GDM1 (cell line): Measurements from ENCODE around the gene APBA3.
"Not testable (repeated sequence)": the region's sequence is repeated elsewhere in the genome, so short reads cannot be mapped to it uniquely, and the experiment has no call there.

Experiments
- DNase-seq: peaks from one replicate; lab custom pipeline; 2025; lab: John Stamatoyannopoulos, UW

APBA3 gene

GRCh38 chr19:3771000-3771905, 9.8 kb upstream of the APBA3 start:
- no peak for DNase-seq

- no peak for DNase-seq
Measured at GRCh38 chr19:3770136-3770999, 8.9 kb upstream of the APBA3 start.

- no peak for DNase-seq
Measured at GRCh38 chr19:3769494-3769893, 8.0 kb upstream of the APBA3 start.

DNA sequence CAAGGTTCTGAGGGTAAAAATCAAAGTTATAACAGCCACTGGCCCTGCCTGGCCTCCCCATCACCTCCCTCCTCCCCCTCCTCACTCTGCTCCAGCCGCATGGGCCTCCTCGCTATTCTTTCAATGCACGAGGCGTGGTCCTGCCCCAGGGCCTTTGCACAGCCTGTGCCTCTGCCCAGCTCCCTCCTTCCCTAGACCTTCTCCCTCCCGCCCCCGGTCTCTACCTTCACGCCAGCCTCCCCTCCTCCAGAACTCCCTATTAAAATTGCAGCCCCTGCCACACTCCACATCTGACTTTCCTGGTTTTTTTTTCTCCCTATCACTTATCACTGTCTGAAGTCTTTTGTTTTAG, 7.2 kb upstream of the APBA3 start:
- no peak for DNase-seq

DNA sequence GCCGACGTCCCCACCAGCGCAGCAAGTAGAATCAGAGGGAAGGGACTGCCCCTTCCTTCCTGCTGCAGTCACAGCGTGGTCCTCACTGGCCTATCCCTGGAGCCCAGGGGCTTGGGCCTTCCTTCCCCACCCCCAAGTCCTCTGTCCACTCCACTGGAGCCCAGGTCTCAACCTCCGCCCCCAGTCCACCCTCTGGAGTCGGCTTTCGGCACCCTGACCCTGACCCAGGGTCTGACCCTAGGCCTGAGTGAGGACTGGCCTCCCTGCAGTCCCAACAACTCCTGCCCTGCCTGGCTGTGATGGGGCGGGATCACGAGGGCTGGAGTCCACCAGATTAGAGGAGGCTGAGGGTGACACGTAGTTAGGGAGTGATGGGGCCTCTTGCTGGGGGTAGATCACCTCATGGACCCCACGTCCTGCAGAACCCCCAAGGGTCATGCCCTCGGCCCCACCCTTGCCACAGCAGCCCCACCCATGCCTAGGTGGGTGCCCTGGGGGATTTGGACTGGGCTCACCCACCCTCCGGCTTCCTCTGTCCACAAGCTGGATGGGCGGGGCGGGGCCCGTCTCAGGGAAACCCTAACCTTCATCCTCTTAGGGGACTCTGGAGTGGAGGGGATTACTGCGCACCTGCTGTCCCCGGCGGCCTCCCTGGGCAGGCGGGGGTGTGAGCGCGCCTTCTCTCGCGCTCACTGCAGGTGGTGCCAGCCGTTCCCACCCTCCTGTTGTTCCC, 6.7 kb upstream of the APBA3 start:
- no peak for DNase-seq

- DNase-seq = no peak
Measured at GRCh38 chr19:3767050-3767449, 5.6 kb upstream of the APBA3 start.

GRCh38 chr19:3766520-3766919, 5.0 kb upstream of the APBA3 start:
- DNase-seq = no peak

GRCh38 chr19:3765757-3766156, 4.3 kb upstream of the APBA3 start:
- not testable (repeated sequence) for DNase-seq

DNA sequence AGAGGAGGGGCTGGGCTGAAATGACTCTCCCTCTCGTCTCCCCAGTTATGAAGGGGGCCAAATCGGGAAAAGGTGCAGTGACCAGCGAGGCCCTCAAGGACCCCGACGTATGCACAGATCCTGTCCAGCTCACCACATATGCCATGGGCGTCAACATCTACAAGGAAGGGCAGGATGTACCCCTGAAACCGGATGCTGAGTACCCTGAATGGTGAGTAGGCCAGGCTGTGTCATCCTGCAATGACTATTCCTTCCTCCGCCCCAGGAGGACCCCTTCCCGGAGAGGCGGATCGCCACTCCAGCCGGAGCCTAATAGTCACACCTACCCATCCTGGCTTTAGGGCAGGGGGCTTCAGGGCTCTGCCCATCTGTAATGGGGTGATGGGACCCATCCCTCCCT, 3.6 kb upstream of the APBA3 start:
- DNase-seq = no peak

DNA sequence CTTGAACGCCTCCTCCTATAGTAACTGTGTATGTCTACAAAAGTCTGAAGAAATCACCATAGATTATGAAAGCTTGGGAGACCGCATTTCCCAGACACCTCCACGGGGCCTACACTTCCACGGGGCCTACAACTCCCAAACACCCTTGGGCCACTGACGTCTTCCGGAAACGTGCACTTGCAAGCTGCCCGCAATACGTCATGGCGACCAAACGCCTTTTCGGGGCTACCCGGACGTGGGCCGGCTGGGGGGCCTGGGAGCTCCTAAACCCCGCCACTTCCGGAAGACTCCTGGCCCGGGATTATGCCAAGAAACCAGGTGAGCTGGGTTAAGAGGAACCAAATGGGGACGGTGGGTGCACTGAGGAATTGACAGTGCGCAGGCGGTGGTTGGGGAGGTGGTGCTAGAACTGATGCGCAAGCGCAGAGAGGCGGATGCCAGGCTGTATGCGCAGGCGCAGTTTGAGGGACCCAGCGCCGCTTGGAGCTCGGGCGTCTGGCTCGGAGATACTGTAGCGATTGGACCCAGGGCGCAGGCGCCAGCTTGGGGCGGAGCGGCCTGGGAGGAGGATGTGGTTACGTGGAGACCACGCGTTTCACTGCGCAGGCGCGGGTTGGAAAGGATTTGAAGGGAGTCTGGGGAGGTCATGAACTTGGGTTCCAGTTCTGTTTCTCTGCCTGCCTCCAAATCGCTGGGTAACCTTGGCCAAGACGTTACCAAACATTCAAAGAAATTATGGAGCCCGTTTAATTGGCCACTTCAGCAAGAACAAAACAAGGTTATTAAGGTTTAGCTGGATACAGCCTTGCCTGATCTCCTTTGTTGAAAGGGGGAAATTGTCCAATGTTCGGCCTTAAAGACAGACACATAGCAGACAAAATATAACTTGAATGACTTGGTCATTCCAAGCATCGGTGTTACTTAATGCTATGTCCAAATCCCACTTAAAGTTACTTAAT, 1.3 kb upstream of the APBA3 start, which contains the start of gene MRPL54:
Gene MRPL54, plus strand, starts transcription at position 182 of the 959 bp plus-strand sequence. Its CDS starts 19 bp downstream, at position 201.
- DNase-seq = peak; percentile 99

DNA sequence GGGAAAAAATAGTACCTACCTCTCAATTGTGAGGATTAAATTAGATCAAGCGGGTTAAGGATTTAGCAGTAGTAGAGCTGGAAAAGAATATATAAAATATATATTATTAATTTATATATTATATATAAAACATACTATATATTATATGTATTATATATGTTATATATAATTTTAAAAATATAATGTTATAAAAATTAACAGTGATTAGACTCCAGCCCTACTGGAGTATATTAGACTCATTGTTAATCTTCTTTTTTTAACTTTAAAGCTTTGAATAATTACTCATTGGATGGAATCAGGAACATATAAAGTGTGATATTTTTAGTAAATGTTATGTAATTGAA, 610 bp upstream of the APBA3 start:
- DNase-seq = no peak

DNA sequence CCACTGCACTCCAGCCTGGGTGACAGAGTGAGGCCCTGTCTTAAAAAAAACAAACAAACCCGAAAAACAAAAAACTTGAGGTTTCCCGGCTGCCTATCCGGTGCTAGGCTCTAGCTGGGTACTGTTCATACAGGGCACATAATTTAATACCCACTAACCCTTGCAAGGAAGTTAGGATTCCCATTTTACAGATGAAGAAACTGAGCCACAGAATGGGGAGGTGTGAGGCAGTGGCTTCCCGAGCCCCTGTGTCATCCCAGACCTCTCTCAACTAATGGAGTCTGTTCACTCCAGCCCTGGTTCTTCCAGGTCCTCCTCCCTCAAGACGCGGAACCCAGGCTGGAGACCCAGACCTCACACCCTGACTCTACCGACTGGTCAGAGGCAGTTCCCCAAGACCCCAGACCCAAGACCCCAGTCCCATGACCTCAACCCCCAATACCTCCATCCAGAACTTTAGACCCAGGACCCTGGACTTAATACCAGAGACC, 576 bp downstream of the APBA3 start:
- no peak for DNase-seq

DNA sequence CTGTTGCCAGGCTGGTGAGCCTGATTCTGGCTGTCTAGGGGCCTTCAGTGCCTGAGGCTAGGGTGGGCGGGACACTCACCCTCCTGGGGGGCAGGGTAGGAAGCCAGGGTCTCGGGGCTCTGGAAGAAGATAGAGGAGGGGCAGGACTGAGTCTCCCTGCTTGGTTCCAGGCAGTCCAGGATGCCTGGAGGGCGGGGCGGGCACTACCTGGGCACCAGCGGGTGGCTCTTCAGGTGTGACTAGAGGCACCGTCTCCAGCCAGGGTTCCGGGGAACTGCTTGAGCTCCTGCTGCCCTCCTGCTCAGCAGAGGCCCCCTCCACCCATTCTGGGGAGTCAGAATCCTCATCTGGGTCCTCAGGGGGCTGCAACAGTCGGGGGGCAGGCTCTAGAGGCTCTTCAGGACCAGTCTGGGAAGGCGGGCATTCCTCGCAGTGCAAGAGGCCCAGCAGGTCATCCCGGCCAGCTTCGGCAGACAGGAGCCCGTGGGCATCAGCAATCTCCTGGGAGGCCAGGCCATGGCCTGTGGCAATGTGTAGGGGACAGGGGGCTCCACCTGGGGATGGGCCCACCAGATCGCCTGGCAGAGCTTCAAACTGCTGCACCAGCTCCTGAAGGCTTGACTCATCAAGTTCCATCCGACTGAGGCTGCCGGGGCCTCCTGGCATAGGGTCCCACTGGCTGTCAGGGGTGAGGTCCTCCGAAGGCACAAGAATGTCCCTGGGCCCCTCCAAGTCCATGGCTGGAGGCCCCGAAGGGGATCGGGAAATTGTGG, 1.8 kb downstream of the APBA3 start:
- DNase-seq = no peak

- not testable (repeated sequence) for DNase-seq
Measured at GRCh38 chr19:3758297-3758696, 3.2 kb downstream of the APBA3 start.

DNA sequence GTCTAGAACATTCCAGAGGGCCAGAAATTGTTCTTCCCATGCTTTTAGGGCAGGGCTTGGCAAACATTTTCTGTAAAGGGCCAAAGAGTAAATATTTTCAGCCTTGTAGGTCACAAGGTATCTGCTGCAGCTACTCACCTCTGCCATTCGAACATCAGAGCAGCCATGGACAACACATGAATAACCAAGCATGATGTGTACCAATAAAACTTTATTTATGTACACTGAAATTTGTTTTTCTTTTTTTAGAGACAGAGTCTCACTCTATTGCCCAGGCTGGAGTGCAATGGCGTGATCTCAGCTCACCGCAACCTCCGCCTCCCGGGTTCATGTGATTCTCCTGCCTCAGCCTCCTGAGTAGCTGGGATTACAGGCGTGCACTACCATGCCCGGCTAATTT, 3.8 kb downstream of the APBA3 start:
- not testable (repeated sequence) for DNase-seq

DNA sequence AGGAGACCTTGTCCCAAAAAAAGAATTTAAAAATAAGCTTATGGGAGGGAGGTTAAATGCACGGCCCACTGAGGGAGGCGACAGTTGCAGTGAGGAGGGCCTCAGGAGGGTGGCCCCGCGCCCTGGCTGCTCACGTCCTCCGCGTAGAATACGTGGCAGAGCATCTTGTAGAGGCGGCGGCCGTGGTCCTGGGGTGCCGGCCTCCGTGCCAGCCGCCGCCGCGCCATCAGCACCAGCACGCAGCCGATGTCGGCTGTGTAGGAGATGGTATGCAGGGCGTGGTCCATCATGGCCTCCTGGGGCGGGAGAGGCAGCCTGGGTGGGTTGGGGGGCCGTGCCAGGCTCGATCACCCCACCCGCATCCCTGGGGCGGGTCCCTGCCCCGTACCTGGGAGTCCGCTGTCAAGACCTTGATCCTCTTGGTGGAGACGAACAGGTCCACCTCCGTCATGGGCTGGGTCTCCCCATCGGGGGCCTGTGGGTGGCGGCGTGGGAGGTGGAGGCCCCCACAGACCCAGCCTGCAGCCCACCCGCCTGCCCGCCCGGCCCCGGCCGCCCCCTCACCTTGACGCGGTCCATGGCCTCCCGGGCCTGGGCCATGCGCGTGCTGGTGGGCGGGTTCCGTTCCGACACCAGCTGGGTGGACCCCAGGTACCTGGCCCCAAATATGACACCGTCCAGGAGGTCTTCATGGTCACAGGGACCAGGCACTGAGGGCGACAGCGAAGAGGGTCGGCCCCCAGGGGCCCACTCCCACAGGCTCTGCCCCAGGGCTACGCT, 7.7 kb downstream of the APBA3 start:
- DNase-seq = no peak

DNA sequence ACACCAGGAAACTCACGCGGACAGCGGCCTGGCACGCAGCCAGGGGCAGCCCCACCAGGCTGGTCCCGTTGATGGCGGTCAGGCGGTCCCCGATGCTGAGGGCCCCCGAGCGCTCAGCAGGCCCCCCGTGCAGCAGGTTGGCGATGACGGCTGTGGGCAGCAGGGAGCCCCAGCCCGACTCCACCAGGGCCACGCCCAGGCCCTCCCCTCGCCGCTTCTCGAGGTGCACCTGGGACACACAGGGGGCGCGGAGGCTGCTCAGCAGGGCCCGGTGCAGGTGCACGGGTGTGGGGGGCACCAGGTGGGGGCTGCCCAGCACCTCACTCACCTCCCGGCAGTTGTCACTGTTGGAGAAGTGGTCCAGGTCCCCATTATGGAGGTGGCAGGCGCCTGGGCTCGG, 9.0 kb downstream of the APBA3 start:
- no peak for DNase-seq

DNA sequence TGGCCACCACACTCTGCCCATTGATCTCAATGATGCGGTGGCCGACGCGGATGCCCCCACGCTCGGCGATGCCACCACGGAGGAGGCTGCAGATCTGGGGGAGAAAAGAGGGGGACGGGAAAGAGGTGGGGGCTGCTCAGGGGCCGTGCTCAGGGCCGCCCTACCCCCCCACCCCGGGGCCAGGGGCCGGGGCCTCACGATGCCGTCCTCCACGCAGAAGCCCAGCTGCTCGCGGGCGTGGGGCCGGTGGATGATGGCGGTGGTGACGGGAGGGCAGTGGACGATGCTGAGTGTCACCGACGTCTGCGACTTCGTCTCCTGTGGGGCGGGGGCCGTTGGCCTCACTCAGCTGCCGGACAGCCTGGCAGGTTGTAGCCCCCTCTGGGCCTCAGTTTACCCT, 10.3 kb downstream of the APBA3 start:
- no peak for DNase-seq

DNA sequence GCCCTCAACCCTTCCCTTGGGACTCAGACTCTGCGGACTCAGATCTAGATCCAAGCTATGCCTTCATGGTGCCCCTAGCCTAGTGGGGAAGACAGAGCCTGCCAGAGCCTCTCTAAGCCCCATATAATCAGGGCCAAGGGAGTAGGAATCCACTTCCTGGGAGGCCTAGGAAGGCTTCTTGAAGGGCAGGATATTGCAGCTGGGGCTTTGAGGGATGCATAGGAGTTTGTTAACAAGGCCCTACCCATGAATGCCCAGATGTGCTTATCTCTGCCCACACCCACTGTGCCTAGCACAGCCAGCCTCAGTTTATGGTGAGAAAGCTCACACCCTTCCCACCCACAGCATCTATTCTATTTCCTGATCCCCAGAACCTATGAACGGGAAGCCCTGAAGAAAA, 11.3 kb downstream of the APBA3 start:
- no peak for DNase-seq

- no peak for DNase-seq
Measured at GRCh38 chr19:3748965-3749364, 12.5 kb downstream of the APBA3 start.
